H54 (cell line): ENCODE results near the gene NVL.
"Not testable (repeated sequence)": the region's sequence is repeated elsewhere in the genome, so short reads cannot be mapped to it uniquely, and the experiment has no call there.

ENCODE experiments used
- DNase-seq: peaks from one replicate; pipeline ENCODE4 v3.0.0; 2011; ENCODE audit warnings: low spot score, mixed read lengths; ENCODE audit not compliant: insufficient read length
- FAIRE-seq: peaks from 3 replicates; lab custom pipeline; 2011; peaks lifted over from hg19 to GRCh38; lab: Jason Lieb, UNC
- POLR2A ChIP-seq: IDR thresholded peaks from 2 replicates; pipeline ENCODE4 v1.6.1; 2011; ENCODE audit warnings: low read depth, mild to moderate bottlenecking, low read length

The NVL gene

GRCh38 chr1:224329842-224330753 is at the start of gene NVL:
Gene NVL, minus strand, starts transcription at chr1:224330172. Its CDS starts 45 bp downstream, at chr1:224330127.
- peak; percentile 75 for DNase-seq
- peak; percentile 82 for TF ChIP-seq POLR2A
- peak; percentile 45 for FAIRE-seq

- no peak for DNase-seq
- TF ChIP-seq POLR2A = no peak
- no peak for FAIRE-seq
Measured at GRCh38 chr1:224378855-224379631, 49.1 kb upstream of the NVL start.

DNA sequence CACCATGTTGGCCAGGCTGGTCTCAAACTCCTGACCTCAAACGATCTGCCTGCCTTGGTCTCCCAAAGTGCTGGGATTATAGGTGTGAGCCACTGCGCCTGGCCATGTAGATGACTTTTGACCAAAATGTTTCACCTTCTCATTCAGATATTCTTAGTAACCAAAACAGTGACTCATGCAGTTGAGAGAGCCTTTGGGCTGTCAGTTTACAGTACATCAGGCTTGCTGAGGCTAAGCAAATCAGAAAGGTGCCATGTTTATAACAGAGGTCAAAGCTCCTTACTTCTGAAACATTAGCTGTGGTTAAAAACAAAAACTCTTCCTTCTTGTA is 47.7 kb upstream of the NVL start:
- DNase-seq (peak; percentile 39), FAIRE-seq (no peak)

GRCh38 chr1:224375059-224375458 is 45.1 kb upstream of the NVL start:
- FAIRE-seq = no peak
- TF ChIP-seq POLR2A = no peak
- no peak for DNase-seq

More for the DNA sequence above, 47.7 kb upstream of the NVL start:
- no peak for TF ChIP-seq POLR2A

DNA sequence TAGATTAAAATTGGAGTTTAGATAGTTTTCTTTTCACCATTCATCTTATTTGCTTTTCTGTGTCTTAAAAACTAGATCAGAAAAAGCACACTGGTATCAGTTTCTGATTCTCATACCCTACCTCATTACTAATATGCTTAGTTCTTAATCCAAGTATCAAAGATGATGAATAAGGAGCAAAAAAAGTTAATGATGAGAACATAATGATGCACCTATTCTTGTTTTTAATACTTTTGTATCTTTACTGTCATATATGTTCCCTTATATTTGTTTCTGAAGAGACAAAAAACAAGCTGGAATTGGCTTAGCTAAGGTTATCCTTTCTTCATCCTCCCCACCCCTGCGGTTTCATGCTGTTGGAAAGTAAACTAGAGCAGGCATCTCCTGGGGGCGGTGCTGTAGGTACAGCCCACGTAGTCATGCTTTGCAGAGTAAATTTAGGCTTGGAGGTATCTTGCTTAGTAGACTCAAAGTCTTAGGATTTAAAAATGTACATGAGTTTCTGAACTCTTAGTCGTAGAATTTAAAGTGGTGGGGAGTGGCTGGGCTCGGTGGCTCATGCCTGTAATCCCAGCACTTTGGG is 43.1 kb upstream of the NVL start:
- no peak for DNase-seq
- no peak for FAIRE-seq
- TF ChIP-seq POLR2A = no peak

GRCh38 chr1:224368409-224368808 is 38.4 kb upstream of the NVL start:
- FAIRE-seq (no peak), DNase-seq (no peak)
- TF ChIP-seq POLR2A = no peak

- no peak for TF ChIP-seq POLR2A
- FAIRE-seq = no peak
- DNase-seq = no peak
Measured at GRCh38 chr1:224359207-224359606, 29.2 kb upstream of the NVL start.

GRCh38 chr1:224358237-224358636 is 28.3 kb upstream of the NVL start:
- TF ChIP-seq POLR2A = no peak
- FAIRE-seq = no peak
- DNase-seq = no peak

GRCh38 chr1:224357626-224358124 is 27.7 kb upstream of the NVL start:
- FAIRE-seq (no peak), DNase-seq (no peak)
- no peak for TF ChIP-seq POLR2A

- DNase-seq (peak; percentile 91), FAIRE-seq (peak; percentile 57)
- peak; percentile 97 for TF ChIP-seq POLR2A
Measured at GRCh38 chr1:224356685-224357625, 27.0 kb upstream of the NVL start, which contains the start of gene CNIH4. Gene CNIH4, plus strand, starts transcription at chr1:224356879. Its CDS starts 46 bp downstream, at chr1:224356925.

GRCh38 chr1:224353975-224354925 is 24.3 kb upstream of the NVL start:
- no peak for TF ChIP-seq POLR2A
- DNase-seq (no peak), FAIRE-seq (no peak)

DNA sequence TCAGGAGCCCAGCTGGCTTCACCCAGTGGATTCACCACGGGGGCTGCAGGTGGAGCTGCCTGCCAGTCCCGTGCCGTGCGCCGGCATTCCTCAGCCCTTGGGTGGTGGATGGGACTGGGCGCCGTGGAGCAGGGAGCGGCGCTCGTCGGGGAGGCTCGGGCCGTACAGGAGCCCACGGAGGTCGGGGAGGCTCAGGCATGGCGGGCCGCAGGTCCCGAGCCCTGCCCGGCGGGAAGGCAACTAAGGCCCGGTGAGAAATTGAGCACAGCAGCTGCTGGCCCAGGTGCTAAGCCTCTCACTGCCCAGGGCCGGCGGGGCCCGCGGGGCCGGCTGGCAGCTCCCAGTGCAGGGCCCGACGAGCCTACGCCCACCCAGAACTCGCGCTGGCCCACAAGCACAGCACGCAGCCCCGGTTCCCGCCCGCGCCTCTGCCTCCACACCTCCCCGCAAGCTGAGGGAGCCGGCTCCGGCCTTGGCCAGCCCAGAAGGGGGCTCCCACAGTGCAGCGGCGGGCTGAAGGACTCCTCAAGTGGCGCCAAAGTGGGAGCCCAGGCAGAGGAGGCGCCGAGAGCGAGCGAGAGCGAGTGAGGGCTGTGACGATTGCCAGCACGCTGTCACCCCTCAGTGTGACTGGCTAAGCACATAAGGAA is 22.6 kb upstream of the NVL start:
- FAIRE-seq = not testable (repeated sequence)

GRCh38 chr1:224349716-224350115 is 19.7 kb upstream of the NVL start:
- DNase-seq, FAIRE-seq: not testable (repeated sequence)

More for the DNA sequence above, 22.6 kb upstream of the NVL start:
- DNase-seq = not testable (repeated sequence)
